H9 (cell line): ENCODE data around the gene TMEM100. TPM values are rescaled to one million over a fixed set of nuclear protein-coding genes. Genes with fewer than 3 reads are reported as not detected.
A peak's percentile ranks its signal among the peaks of the same experiment; 100 is the strongest.

Source experiments
- DNase-seq: peaks from one replicate; pipeline ENCODE4 v3.0.0-alpha.2; 2017
- H2AFZ ChIP-seq: one replicate; pipeline ENCODE4 v1.6.1; 2013; ENCODE audit warnings: mild to moderate bottlenecking, low read length, control low read depth, moderate library complexity
- H2AK5ac ChIP-seq: 2 replicates; pipeline ENCODE4 v1.6.1; 2013; ENCODE audit warnings: low read length, control low read depth, mixed read lengths; ENCODE audit not compliant: insufficient read length
- H2BK120ac ChIP-seq: one replicate; pipeline ENCODE4 v1.6.1; 2013; ENCODE audit warnings: low read depth, mild to moderate bottlenecking, low read length, control low read depth, inconsistent platforms; ENCODE audit not compliant: poor library complexity, severe bottlenecking
- H2BK12ac ChIP-seq: 2 replicates; pipeline ENCODE4 v1.6.1; 2013; ENCODE audit warnings: low read length, control low read depth, mixed read lengths, low read depth; ENCODE audit not compliant: insufficient read length
- H2BK15ac ChIP-seq: 2 replicates; pipeline ENCODE4 v1.6.1; 2013; ENCODE audit warnings: low read depth, low read length, control low read depth
- H2BK20ac ChIP-seq: one replicate; pipeline ENCODE4 v1.6.1; 2013; ENCODE audit warnings: low read depth, mild to moderate bottlenecking, low read length, control low read depth, inconsistent platforms; ENCODE audit not compliant: poor library complexity, severe bottlenecking
- H2BK5ac ChIP-seq: 2 replicates; pipeline ENCODE4 v1.6.1; 2013; ENCODE audit warnings: low read length, control low read depth, mixed read lengths; ENCODE audit not compliant: insufficient read length
- H3K14ac ChIP-seq: 2 replicates; pipeline ENCODE4 v1.6.1; 2013; ENCODE audit warnings: low read length, control low read depth; ENCODE audit not compliant: insufficient read depth
- H3K18ac ChIP-seq: 2 replicates; pipeline ENCODE4 v1.6.1; 2013; ENCODE audit warnings: low read depth, mild to moderate bottlenecking, mixed read lengths, low read length, control low read depth; ENCODE audit not compliant: insufficient read length
- H3K23ac ChIP-seq: 2 replicates; pipeline ENCODE4 v1.6.1; 2013; ENCODE audit warnings: low read length, control low read depth, mixed read lengths, low read depth; ENCODE audit not compliant: insufficient read length
- H3K23me2 ChIP-seq: 2 replicates; pipeline ENCODE4 v1.6.1; 2013; ENCODE audit warnings: low read depth, mild to moderate bottlenecking, mixed read lengths, low read length, control low read depth; ENCODE audit not compliant: insufficient read length, poor library complexity, severe bottlenecking
- H3K27ac ChIP-seq: 2 replicates; pipeline ENCODE4 v1.5.1; 2013; ENCODE audit warnings: low read length, control low read depth, mixed read lengths, low read depth; ENCODE audit not compliant: insufficient read length
- H3K27me3 ChIP-seq: 2 replicates; pipeline ENCODE4 v1.6.1; 2013; ENCODE audit warnings: low read length, control low read depth, inconsistent platforms; ENCODE audit not compliant: insufficient read depth
- H3K4ac ChIP-seq: 2 replicates; pipeline ENCODE4 v1.6.1; 2013; ENCODE audit warnings: low read depth, mild to moderate bottlenecking, control low read depth, inconsistent platforms, low read length, moderate library complexity
- H3K4me1 ChIP-seq: 2 replicates; pipeline ENCODE4 v1.6.1; 2013; ENCODE audit warnings: low read length, control low read depth, inconsistent platforms; ENCODE audit not compliant: insufficient read depth
- H3K4me2 ChIP-seq: 2 replicates; pipeline ENCODE4 v1.6.1; 2013; ENCODE audit warnings: low read length, control low read depth, mixed read lengths; ENCODE audit not compliant: insufficient read length, insufficient read depth
- H3K56ac ChIP-seq: 2 replicates; pipeline ENCODE4 v1.6.1; 2013; ENCODE audit warnings: low read depth, mild to moderate bottlenecking, mixed read lengths, low read length, control low read depth; ENCODE audit not compliant: insufficient read length
- H3K79me1 ChIP-seq: 2 replicates; pipeline ENCODE4 v1.6.1; 2013; ENCODE audit warnings: low read depth, mild to moderate bottlenecking, moderate library complexity, low read length, control low read depth, inconsistent platforms; ENCODE audit not compliant: insufficient read depth, poor library complexity, severe bottlenecking
- H3K79me2 ChIP-seq: 2 replicates; pipeline ENCODE4 v1.6.1; 2013; ENCODE audit warnings: low read length, control low read depth, inconsistent platforms; ENCODE audit not compliant: insufficient read depth
- H3K9ac ChIP-seq: 2 replicates; pipeline ENCODE4 v1.6.1; 2013; ENCODE audit warnings: low read length, control low read depth, mixed read lengths; ENCODE audit not compliant: insufficient read length; ENCODE audit errors: extremely low read depth
- H3K9me3 ChIP-seq: one replicate; pipeline ENCODE4 v1.6.1; 2013; ENCODE audit warnings: low read depth, low read length, inconsistent platforms; ENCODE audit not compliant: control insufficient read depth
- H3T11ph ChIP-seq: one replicate; pipeline ENCODE4 v1.6.1; 2013; ENCODE audit warnings: mild to moderate bottlenecking, low read length, control low read depth, inconsistent platforms
- H4K20me1 ChIP-seq: one replicate; pipeline ENCODE4 v1.6.1; 2013; ENCODE audit not compliant: control insufficient read depth, insufficient read length, insufficient read depth
- H4K5ac ChIP-seq: 2 replicates; pipeline ENCODE4 v1.6.1; 2013; ENCODE audit warnings: low read depth, mild to moderate bottlenecking, mixed read lengths, low read length, control low read depth; ENCODE audit not compliant: insufficient read length
- H4K8ac ChIP-seq: replicated peaks from 2 replicates; pipeline ENCODE4 v1.6.1; 2013; ENCODE audit warnings: low read length, control low read depth, mixed read lengths, low read depth; ENCODE audit not compliant: insufficient read length
- H4K91ac ChIP-seq: 2 replicates; pipeline ENCODE4 v1.6.1; 2013; ENCODE audit warnings: low read depth, mild to moderate bottlenecking, moderate library complexity, mixed read lengths, low read length, control low read depth; ENCODE audit not compliant: insufficient read length
- H3K27ac Mint-ChIP-seq, 3 experiments: 2 replicates in 2 of 3; 3 replicates in 1 of 3; pipeline ENCODE4 v1.8.0; 2020 to 2021; ENCODE audit warnings: mixed read lengths in 3 of 3, mild to moderate bottlenecking in 1 of 3, moderate library complexity in 1 of 3
- H3K27me3 Mint-ChIP-seq: 2 replicates; pipeline ENCODE4 v1.8.0; 2021; ENCODE audit warnings: low read depth, mild to moderate bottlenecking, moderate library complexity, mixed read lengths
- H3K36me3 Mint-ChIP-seq, 3 experiments: 2 replicates in 2 of 3; 3 replicates in 1 of 3; pipeline ENCODE4 v1.8.0; 2020 to 2021; ENCODE audit warnings: low read depth in 3 of 3, mixed read lengths in 3 of 3; ENCODE audit not compliant: insufficient read depth in 1 of 3
- H3K4me1 Mint-ChIP-seq, 2 experiments: 2 replicates each; pipeline ENCODE4 v1.8.0; 2020; ENCODE audit warnings: mixed read lengths in 2 of 2
- H3K4me3 Mint-ChIP-seq, 2 experiments: 2 replicates in 1 of 2; 3 replicates in 1 of 2; pipeline ENCODE4 v1.8.0; 2020 to 2021; ENCODE audit warnings: mild to moderate bottlenecking in 2 of 2, mixed read lengths in 2 of 2, moderate library complexity in 1 of 2
- H3K9me3 Mint-ChIP-seq, 2 experiments: 2 replicates in 1 of 2; 3 replicates in 1 of 2; pipeline ENCODE4 v1.8.0; 2020; ENCODE audit warnings: mild to moderate bottlenecking in 2 of 2, mixed read lengths in 2 of 2, moderate library complexity in 1 of 2
- WGBS: extraction: QIAGEN DNeasy Blood & Tissue Kit; methylation state at CpG from one replicate; pipeline ENCODE4 v1.1.7; 2013; ENCODE audit warnings: missing lambda C conversion rate, low lambda C conversion rate, mixed read lengths; ENCODE audit not compliant: insufficient read length; ENCODE audit errors: extremely low coverage; 5-methylcytosine and 5-hydroxymethylcytosine counted together
- total RNA-seq: library from RNA; stranded (reverse); gene quantifications from 2 replicates; pipeline ENCODE4 v1.2.1, GENCODE V29; 2021
- TF ChIP-seq, protein P1 (sequence below): fragments of 200-600 bp; sonication (generic); conservative IDR thresholded peaks from 3 replicates; pipeline ENCODE4 v1.8.0; 2021; ENCODE audit warnings: antibody characterized with exemption, mild to moderate bottlenecking

TMEM100 gene
- total RNA-seq, 1 experiment from 2014 or later = 0.17 TPM

DNA sequence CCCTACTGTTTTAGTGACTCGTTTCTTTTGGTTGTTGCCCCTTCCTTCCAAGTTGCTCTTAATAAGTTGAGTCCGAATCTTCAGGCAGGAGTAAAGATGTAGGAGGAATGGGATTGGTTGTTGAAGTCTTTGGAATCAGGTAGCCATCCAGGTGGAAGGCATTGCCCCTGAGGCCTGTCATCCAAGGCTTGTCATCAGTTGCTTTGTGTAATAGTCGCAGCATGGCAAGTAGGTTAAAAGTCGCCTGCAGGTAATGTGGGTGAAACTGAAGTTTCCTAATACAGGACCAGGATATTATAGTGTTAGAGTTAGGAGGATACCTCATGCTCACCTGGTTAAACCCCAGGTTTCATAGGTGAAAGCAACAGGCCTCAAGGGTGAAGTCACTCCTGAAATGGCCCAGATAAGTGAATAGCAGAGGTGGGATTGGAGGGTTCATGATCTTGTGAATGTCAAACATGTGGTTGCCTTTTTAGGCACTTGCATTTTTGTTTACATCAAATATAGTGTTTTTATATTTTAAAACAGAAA is 29.1 kb upstream of the TMEM100 start:
- no peak overlapping the region for H2AK5ac ChIP-seq
- no peak overlapping the region for H3K23ac ChIP-seq
- no peaks in the 10 kb centered on the region for H3K27me3 ChIP-seq
- WGBS = no CpG with 5 or more reads among the region's 4 CpGs
- H3K4me1 ChIP-seq = no peaks in the 10 kb centered on the region
- H3T11ph ChIP-seq = no peak overlapping the region
- Mint-ChIP-seq H3K9me3 (no peaks in the 10 kb centered on the region), H3K27me3 (no peaks in the 10 kb centered on the region), H3K4me1 (peaks cover 15% of the 10 kb centered on the region in 2 experiments), H3K27ac (peak overlapping the region in 2 of 3 experiments; percentile 48 to 85; a peak in 4 of 7 replicates), H3K36me3 (no peaks in the 10 kb centered on the region; a peak in 1 of 7 replicates), H3K4me3 (peak overlapping the region; percentile 87 to 90)
- H3K9ac ChIP-seq = no peak overlapping the region
- no peak overlapping the region for H4K91ac ChIP-seq
- no peak overlapping the region for H2BK15ac ChIP-seq
- no peaks in the 10 kb centered on the region for H3K9me3 ChIP-seq
- peak overlapping the region; percentile 71 for H3K4me2 ChIP-seq
- no peak overlapping the region for H4K8ac ChIP-seq
- no peaks in the 10 kb centered on the region for H3K79me2 ChIP-seq
- H3K18ac ChIP-seq = no peak overlapping the region
- no peak overlapping the region for H4K5ac ChIP-seq
- H3K27ac ChIP-seq = no peak overlapping the region
- H3K79me1 ChIP-seq = no peaks in the 10 kb centered on the region
- TF ChIP-seq, protein P1, sequence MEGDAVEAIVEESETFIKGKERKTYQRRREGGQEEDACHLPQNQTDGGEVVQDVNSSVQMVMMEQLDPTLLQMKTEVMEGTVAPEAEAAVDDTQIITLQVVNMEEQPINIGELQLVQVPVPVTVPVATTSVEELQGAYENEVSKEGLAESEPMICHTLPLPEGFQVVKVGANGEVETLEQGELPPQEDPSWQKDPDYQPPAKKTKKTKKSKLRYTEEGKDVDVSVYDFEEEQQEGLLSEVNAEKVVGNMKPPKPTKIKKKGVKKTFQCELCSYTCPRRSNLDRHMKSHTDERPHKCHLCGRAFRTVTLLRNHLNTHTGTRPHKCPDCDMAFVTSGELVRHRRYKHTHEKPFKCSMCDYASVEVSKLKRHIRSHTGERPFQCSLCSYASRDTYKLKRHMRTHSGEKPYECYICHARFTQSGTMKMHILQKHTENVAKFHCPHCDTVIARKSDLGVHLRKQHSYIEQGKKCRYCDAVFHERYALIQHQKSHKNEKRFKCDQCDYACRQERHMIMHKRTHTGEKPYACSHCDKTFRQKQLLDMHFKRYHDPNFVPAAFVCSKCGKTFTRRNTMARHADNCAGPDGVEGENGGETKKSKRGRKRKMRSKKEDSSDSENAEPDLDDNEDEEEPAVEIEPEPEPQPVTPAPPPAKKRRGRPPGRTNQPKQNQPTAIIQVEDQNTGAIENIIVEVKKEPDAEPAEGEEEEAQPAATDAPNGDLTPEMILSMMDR = no peak
- no peak overlapping the region for H2AFZ ChIP-seq
- no peaks in the 10 kb centered on the region for H4K20me1 ChIP-seq
- H2BK5ac ChIP-seq = no peak overlapping the region
- no peak overlapping the region for H2BK120ac ChIP-seq
- H2BK20ac ChIP-seq = no peak overlapping the region
- H3K14ac ChIP-seq = no peak overlapping the region
- H3K56ac ChIP-seq = no peak overlapping the region
- no peak for DNase-seq
- H3K23me2 ChIP-seq = peaks cover 5% of the 10 kb centered on the region
- no peak overlapping the region for H3K4ac ChIP-seq
- H2BK12ac ChIP-seq = no peak overlapping the region
